Measurements from ENCODE around the gene PYGB.
A peak's percentile ranks its signal among the peaks of the same experiment; 100 is the strongest.

The PYGB gene

DNA sequence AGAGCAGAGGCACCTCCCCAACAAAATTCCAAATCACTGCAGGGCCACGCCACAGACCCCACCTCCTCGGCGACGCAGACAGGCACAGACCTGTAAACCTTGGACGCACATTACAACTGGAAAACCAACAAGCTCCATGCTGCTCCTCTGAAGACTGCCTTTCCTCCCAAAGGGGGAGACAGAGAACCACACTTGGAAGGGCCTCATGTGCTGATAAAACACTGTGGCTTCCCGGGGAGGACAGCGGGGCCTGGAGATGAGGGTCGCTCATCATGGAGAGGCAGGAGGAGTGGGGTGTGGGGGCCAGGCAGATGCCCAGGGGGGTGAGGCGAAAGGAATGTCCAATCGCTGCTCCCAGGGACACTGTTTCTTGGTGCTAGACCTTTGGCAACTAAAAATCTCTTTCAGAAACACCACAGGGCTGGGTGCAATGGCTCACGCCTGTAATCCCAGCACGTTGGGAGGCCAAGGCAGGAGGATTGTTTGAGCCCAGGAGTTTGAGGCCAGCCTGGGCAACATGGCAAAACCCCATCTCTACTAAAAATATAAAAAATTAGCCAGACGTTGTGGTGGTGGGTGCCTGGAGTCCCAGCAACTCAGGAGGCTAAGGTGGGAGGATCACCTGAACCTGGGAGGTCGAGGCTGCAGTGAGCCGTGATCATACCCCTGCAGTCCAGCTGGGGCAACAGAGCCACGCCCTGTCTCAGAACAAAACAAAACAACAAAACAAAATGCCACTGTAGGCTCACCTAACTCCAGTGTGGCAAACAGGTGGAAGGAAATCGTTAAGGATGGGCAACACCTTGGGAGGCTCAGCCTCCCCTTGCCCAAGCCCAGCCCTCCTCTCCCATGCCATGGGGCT lies 88.9 kb downstream of the PYGB start:
- H3K14ac ChIP-seq (ENCODE audit: low read length): no peak overlapping the region
- no peak overlapping the region for H4K8ac ChIP-seq (ENCODE audit: low read depth, low read length)
- H2AK5ac ChIP-seq (ENCODE audit: low read length): no peak overlapping the region
- no peak overlapping the region for H3K27ac ChIP-seq (ENCODE audit: low read depth, low read length)
- H3K27me3 ChIP-seq (ENCODE audit: insufficient read depth, low read length): no peaks in the 10 kb centered on the region
- H2BK12ac ChIP-seq (ENCODE audit: low read length): no peak overlapping the region
- H4K12ac ChIP-seq (ENCODE audit: low read depth, low read length): no peak overlapping the region
- DNase-seq: peak in 1 of 2 donors; percentile 56
- H3K23ac ChIP-seq (ENCODE audit: low read length): no peak overlapping the region
- peaks cover 14 to 16% of the 10 kb centered on the region in 2 experiments for H3K4me1 ChIP-seq (ENCODE audit: control insufficient read depth in 1 of 2, insufficient read depth in 2 of 2, low read length in 2 of 2)
- no peak overlapping the region for H3K4me2 ChIP-seq (ENCODE audit: low read length)
- H3K36me3 ChIP-seq (ENCODE audit: control insufficient read depth in 1 of 2, insufficient read depth in 2 of 2, low read length in 2 of 2): peaks cover 7% of the 10 kb centered on the region in 2 experiments
- H3K9me3 ChIP-seq (ENCODE audit: insufficient read depth, low read depth, low read length): no peaks in the 10 kb centered on the region
- no peak overlapping the region for H2BK120ac ChIP-seq (ENCODE audit: insufficient read depth, low read length, poor library complexity)
- H3K4ac ChIP-seq (ENCODE audit: low read depth, low read length): no peak overlapping the region
- peak overlapping the region; percentile 23 for H2BK5ac ChIP-seq (ENCODE audit: low read depth, low read length, poor library complexity)
- H3K18ac ChIP-seq (ENCODE audit: low read length): peak overlapping the region; percentile 4
- no peaks in the 10 kb centered on the region for H3K79me2 ChIP-seq (ENCODE audit: control insufficient read depth, insufficient read depth, low read length, poor library complexity)
- no peak overlapping the region for H2AFZ ChIP-seq (ENCODE audit: insufficient read depth, low read length, poor library complexity)
- no peak overlapping the region for H4K91ac ChIP-seq (ENCODE audit: low read depth, low read length)
- H3K9ac ChIP-seq (ENCODE audit: low read length): no peak overlapping the region
- WGBS (ENCODE audit: extremely low coverage, insufficient coverage, insufficient read length): no CpG with 5 or more reads among the region's 17 CpGs
- H3K4me3 ChIP-seq (ENCODE audit: low read depth, low read length): no peak overlapping the region
- H3K79me1 ChIP-seq (ENCODE audit: low read length): no peaks in the 10 kb centered on the region

DNA sequence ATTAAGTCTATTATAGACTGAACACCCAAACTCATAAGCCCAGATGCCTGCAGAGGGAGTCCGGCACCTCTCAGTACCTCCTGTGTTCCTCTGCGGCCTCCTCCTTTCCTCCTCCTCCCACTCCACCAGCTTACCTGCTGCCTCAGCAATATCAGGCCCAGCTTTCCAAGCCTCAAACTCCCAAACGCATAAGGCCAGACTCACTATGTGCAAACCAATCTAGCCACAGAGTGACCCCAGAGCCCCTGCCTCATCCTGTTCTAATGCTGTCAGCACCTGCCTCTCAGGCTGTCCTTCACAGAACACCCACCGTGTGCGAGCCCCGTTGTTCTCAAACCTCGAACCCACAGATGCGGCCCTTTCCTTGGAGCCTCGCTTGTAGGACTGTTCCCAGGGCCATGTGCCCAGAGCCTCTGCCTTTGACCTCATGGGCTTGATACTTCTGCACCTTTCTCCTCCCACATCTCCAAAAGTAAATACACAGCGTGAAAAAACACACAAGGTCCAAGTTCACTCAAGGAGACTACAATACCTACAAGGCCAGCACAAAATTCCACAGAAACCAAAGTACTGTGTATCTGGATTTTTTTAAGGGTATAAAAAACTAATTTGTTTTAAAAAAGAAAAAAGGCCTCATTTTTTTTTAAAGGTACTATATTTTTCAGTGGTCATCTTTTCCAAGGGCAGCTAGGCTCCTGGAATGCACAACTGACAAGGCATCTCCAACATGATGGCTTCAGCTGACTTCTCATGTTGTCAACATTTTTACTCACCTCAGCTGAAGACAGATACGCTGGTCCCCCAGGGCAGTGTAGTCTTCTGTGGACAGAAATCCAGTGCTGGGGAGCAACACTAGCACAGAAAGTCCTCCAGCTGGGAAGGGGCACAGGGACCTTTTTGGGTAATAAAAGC lies 90.5 kb downstream of the PYGB start:
- H4K12ac ChIP-seq (ENCODE audit: low read depth, low read length): no peak overlapping the region
- no peak overlapping the region for H2BK12ac ChIP-seq (ENCODE audit: low read length)
- no peak overlapping the region for H3K27ac ChIP-seq (ENCODE audit: low read depth, low read length)
- H4K91ac ChIP-seq (ENCODE audit: low read depth, low read length): no peak overlapping the region
- H3K4me3 ChIP-seq (ENCODE audit: low read depth, low read length): no peak overlapping the region
- H2AFZ ChIP-seq (ENCODE audit: insufficient read depth, low read length, poor library complexity): no peak overlapping the region
- H2AK5ac ChIP-seq (ENCODE audit: low read length): no peak overlapping the region
- no peaks in the 10 kb centered on the region for H3K79me1 ChIP-seq (ENCODE audit: low read length)
- no peak overlapping the region for H3K23ac ChIP-seq (ENCODE audit: low read length)
- peaks cover 19 to 22% of the 10 kb centered on the region in 2 experiments for H3K4me1 ChIP-seq (ENCODE audit: control insufficient read depth in 1 of 2, insufficient read depth in 2 of 2, low read length in 2 of 2)
- H2BK5ac ChIP-seq (ENCODE audit: low read depth, low read length, poor library complexity): no peak overlapping the region
- H3K4me2 ChIP-seq (ENCODE audit: low read length): no peak overlapping the region
- peak overlapping the region; percentile 85 for H3K18ac ChIP-seq (ENCODE audit: low read length)
- no CpG with 5 or more reads among the region's 11 CpGs for WGBS (ENCODE audit: extremely low coverage, insufficient coverage, insufficient read length)
- peaks cover 7% of the 10 kb centered on the region in 2 experiments for H3K36me3 ChIP-seq (ENCODE audit: control insufficient read depth in 1 of 2, insufficient read depth in 2 of 2, low read length in 2 of 2)
- H3K9me3 ChIP-seq (ENCODE audit: insufficient read depth, low read depth, low read length): no peaks in the 10 kb centered on the region
- peaks cover 2% of the 10 kb centered on the region for H3K79me2 ChIP-seq (ENCODE audit: control insufficient read depth, insufficient read depth, low read length, poor library complexity)
- H3K9ac ChIP-seq (ENCODE audit: low read length): no peak overlapping the region
- H2BK120ac ChIP-seq (ENCODE audit: insufficient read depth, low read length, poor library complexity): no peak overlapping the region
- no peak overlapping the region for H3K14ac ChIP-seq (ENCODE audit: low read length)
- H3K27me3 ChIP-seq (ENCODE audit: insufficient read depth, low read length): no peaks in the 10 kb centered on the region
- no peak for DNase-seq
- H3K4ac ChIP-seq (ENCODE audit: low read depth, low read length): peak overlapping the region; percentile 50
- H4K8ac ChIP-seq (ENCODE audit: low read depth, low read length): no peak overlapping the region

DNA sequence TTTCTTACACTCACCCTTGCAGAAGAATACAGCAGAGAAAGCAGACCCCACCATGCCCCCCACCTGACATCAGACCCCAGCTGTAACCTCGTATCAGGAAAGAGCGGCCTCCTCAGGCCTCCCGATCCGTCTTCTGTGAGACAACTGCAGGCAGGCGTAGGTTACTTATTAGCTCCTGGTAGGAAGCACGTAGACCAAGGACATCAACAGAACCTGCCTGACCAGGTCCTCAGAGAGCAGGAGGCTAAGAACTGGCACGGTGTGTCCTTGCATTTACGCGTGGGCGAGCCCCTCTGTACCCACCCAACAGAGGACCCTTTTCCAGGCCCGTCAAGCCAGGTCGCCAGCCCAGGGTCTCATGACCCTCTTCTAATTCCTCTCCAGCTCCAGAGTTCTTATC lies 91.7 kb downstream of the PYGB start:
- H4K8ac ChIP-seq (ENCODE audit: low read depth, low read length): no peak overlapping the region
- no peak overlapping the region for H4K91ac ChIP-seq (ENCODE audit: low read depth, low read length)
- H3K23ac ChIP-seq (ENCODE audit: low read length): no peak overlapping the region
- no peak overlapping the region for H2AK5ac ChIP-seq (ENCODE audit: low read length)
- WGBS (ENCODE audit: extremely low coverage, insufficient coverage, insufficient read length): no CpG with 5 or more reads among the region's 12 CpGs
- H4K12ac ChIP-seq (ENCODE audit: low read depth, low read length): no peak overlapping the region
- no peaks in the 10 kb centered on the region for H3K27me3 ChIP-seq (ENCODE audit: insufficient read depth, low read length)
- peaks cover 2% of the 10 kb centered on the region for H3K79me2 ChIP-seq (ENCODE audit: control insufficient read depth, insufficient read depth, low read length, poor library complexity)
- no peaks in the 10 kb centered on the region for H3K9me3 ChIP-seq (ENCODE audit: insufficient read depth, low read depth, low read length)
- no peak overlapping the region for H2BK12ac ChIP-seq (ENCODE audit: low read length)
- H3K4ac ChIP-seq (ENCODE audit: low read depth, low read length): no peak overlapping the region
- H3K4me3 ChIP-seq (ENCODE audit: low read depth, low read length): no peak overlapping the region
- H3K4me2 ChIP-seq (ENCODE audit: low read length): no peak overlapping the region
- peak in 1 of 2 donors; percentile 44 for DNase-seq
- H3K36me3 ChIP-seq (ENCODE audit: control insufficient read depth in 1 of 2, insufficient read depth in 2 of 2, low read length in 2 of 2): peaks cover 7% of the 10 kb centered on the region in 2 experiments
- no peak overlapping the region for H3K9ac ChIP-seq (ENCODE audit: low read length)
- no peaks in the 10 kb centered on the region for H3K79me1 ChIP-seq (ENCODE audit: low read length)
- no peak overlapping the region for H3K27ac ChIP-seq (ENCODE audit: low read depth, low read length)
- H2BK5ac ChIP-seq (ENCODE audit: low read depth, low read length, poor library complexity): no peak overlapping the region
- no peak overlapping the region for H2BK120ac ChIP-seq (ENCODE audit: insufficient read depth, low read length, poor library complexity)
- peaks cover 19 to 22% of the 10 kb centered on the region in 2 experiments for H3K4me1 ChIP-seq (ENCODE audit: control insufficient read depth in 1 of 2, insufficient read depth in 2 of 2, low read length in 2 of 2)
- no peak overlapping the region for H3K18ac ChIP-seq (ENCODE audit: low read length)
- H3K14ac ChIP-seq (ENCODE audit: low read length): no peak overlapping the region
- no peak overlapping the region for H2AFZ ChIP-seq (ENCODE audit: insufficient read depth, low read length, poor library complexity)

DNA sequence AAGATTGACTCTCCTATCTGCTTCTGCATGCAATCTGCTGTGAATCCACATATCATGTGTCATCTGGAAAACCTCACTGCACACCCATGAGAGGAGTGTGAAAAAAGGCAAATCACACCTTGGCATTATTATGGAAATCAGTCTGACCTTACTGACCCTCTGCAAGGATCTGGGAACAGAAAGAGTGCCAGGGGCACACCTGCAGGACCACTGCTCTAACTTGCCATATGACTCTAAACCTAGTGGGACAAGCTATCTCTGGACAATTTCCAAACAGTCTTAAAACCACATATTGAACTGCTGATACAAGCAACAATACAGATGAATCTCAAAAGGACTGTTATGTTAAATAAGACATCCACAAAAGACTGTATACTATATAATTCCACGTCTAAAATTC lies 92.5 kb downstream of the PYGB start:
- no peak overlapping the region for H4K8ac ChIP-seq (ENCODE audit: low read depth, low read length)
- H3K9me3 ChIP-seq (ENCODE audit: insufficient read depth, low read depth, low read length): no peaks in the 10 kb centered on the region
- H3K79me2 ChIP-seq (ENCODE audit: control insufficient read depth, insufficient read depth, low read length, poor library complexity): peaks cover 2% of the 10 kb centered on the region
- no peak overlapping the region for H2BK12ac ChIP-seq (ENCODE audit: low read length)
- H3K4me1 ChIP-seq (ENCODE audit: control insufficient read depth in 1 of 2, insufficient read depth in 2 of 2, low read length in 2 of 2): peaks cover 19 to 22% of the 10 kb centered on the region in 2 experiments
- H3K4me2 ChIP-seq (ENCODE audit: low read length): no peak overlapping the region
- no peak overlapping the region for H2AK5ac ChIP-seq (ENCODE audit: low read length)
- no peak overlapping the region for H2BK5ac ChIP-seq (ENCODE audit: low read depth, low read length, poor library complexity)
- no peak overlapping the region for H3K18ac ChIP-seq (ENCODE audit: low read length)
- H3K36me3 ChIP-seq (ENCODE audit: control insufficient read depth in 1 of 2, insufficient read depth in 2 of 2, low read length in 2 of 2): peaks cover 7% of the 10 kb centered on the region in 2 experiments
- H3K27me3 ChIP-seq (ENCODE audit: insufficient read depth, low read length): no peaks in the 10 kb centered on the region
- H4K12ac ChIP-seq (ENCODE audit: low read depth, low read length): no peak overlapping the region
- no peak overlapping the region for H3K23ac ChIP-seq (ENCODE audit: low read length)
- no peak overlapping the region for H3K27ac ChIP-seq (ENCODE audit: low read depth, low read length)
- H3K9ac ChIP-seq (ENCODE audit: low read length): no peak overlapping the region
- no peak overlapping the region for H3K4ac ChIP-seq (ENCODE audit: low read depth, low read length)
- H2AFZ ChIP-seq (ENCODE audit: insufficient read depth, low read length, poor library complexity): no peak overlapping the region
- H3K4me3 ChIP-seq (ENCODE audit: low read depth, low read length): no peak overlapping the region
- no peak overlapping the region for H4K91ac ChIP-seq (ENCODE audit: low read depth, low read length)
- H2BK120ac ChIP-seq (ENCODE audit: insufficient read depth, low read length, poor library complexity): no peak overlapping the region
- H3K79me1 ChIP-seq (ENCODE audit: low read length): no peaks in the 10 kb centered on the region
- H3K14ac ChIP-seq (ENCODE audit: low read length): no peak overlapping the region
- no CpG with 5 or more reads among the region's 1 CpG for whole genome bisulfite sequencing (ENCODE audit: extremely low coverage, insufficient coverage, insufficient read length)
- no peak for DNase-seq

All from trophoblast cell (in vitro differentiated cells and primary cell).